Naive thymus-derived CD8-positive, alpha-beta T cell (primary cell): Measurements from ENCODE around the gene BRIP1. TPM values are rescaled to one million over a fixed set of nuclear protein-coding genes. Genes with fewer than 3 reads are reported as not detected.
"Not testable (repeated sequence)": the region's sequence is repeated elsewhere in the genome, so short reads cannot be mapped to it uniquely, and the experiment has no call there.

Experiments
- ATAC-seq, 2 donors: fragments of 150-1000 bp; cut with Tn5 transposase in 1 of 2; sonication (Bioruptor Pico), chemical (Tn5 transposase) in 1 of 2; 1 replicate in 1 of 2; 2 replicates in 1 of 2; pipeline ENCODE4 v1.10.0; 2021; ENCODE audit warnings: mild to moderate bottlenecking in 2 of 2, moderate library complexity in 2 of 2
- POLR2A ChIA-PET: fragments of 350-600 bp; sonication (Branson Sonifier 250); formaldehyde crosslinking; loops from one replicate; lab custom pipeline; 2021; ENCODE audit warnings: antibody characterized with exemption; lab: Charles Lee
- DNase-seq, 10 donors: peaks; one replicate each; pipeline versions ENCODE4 v3.0.0 to v3.0.0-alpha.2; 2020 to 2022
- H3K27ac Mint-ChIP-seq, 10 donors: one replicate each; pipeline ENCODE4 v1.8.0; 2020 to 2022; ENCODE audit warnings: mild to moderate bottlenecking in 10 of 10, mixed read lengths in 10 of 10, moderate library complexity in 4 of 10, inconsistent platforms in 1 of 10
- H3K27me3 Mint-ChIP-seq, 5 donors: one replicate each; pipeline ENCODE4 v1.8.0; 2021 to 2022; ENCODE audit warnings: mixed read lengths in 5 of 5
- H3K36me3 Mint-ChIP-seq, 3 donors: one replicate each; pipeline ENCODE4 v1.8.0; 2020 to 2022; ENCODE audit warnings: mixed read lengths in 3 of 3, mild to moderate bottlenecking in 2 of 3, inconsistent platforms in 1 of 3
- H3K4me1 Mint-ChIP-seq, 4 donors: one replicate each; pipeline ENCODE4 v1.8.0; 2021 to 2022; ENCODE audit warnings: mixed read lengths in 4 of 4
- H3K4me3 Mint-ChIP-seq, 10 donors: one replicate each; pipeline ENCODE4 v1.8.0; 2020 to 2022; ENCODE audit warnings: mild to moderate bottlenecking in 10 of 10, mixed read lengths in 10 of 10, moderate library complexity in 6 of 10, inconsistent platforms in 1 of 10
- H3K9me3 Mint-ChIP-seq, 9 donors: one replicate each; pipeline ENCODE4 v1.8.0; 2020 to 2022; ENCODE audit warnings: mixed read lengths in 9 of 9, mild to moderate bottlenecking in 3 of 9, inconsistent platforms in 1 of 9, moderate library complexity in 1 of 9
- polyA plus RNA-seq, 3 donors: library from polyadenylated mRNA; unstranded; fragments of 300-500 nt; fragmentation: Illumina TruSeq; gene quantifications; one replicate each; pipeline ENCODE4 v1.2.3, GENCODE V29; 2021
- total RNA-seq, 8 experiments: library from RNA in 2 of 8; stranded (reverse) in 2 of 8; gene quantifications; one replicate each; pipeline ENCODE4 v1.2.3 and lab custom pipeline; 2021 to 2026

The BRIP1 gene
- total and polyA plus RNA-seq, 5 experiments from 2014 or later = 0.46 to 0.77 (median 0.74) TPM; not detected in 1

GRCh38 chr17:61727798-61728197 is 135.5 kb downstream of the BRIP1 start:
- ATAC-seq, DNase-seq, H3K36me3 Mint-ChIP-seq, H3K27me3 Mint-ChIP-seq, H3K4me3 Mint-ChIP-seq, POLR2A ChIA-PET, H3K4me1 Mint-ChIP-seq, H3K27ac Mint-ChIP-seq, H3K9me3 Mint-ChIP-seq: not testable (repeated sequence)

- POLR2A ChIA-PET = no interaction called here
- H3K36me3 Mint-ChIP-seq = peaks cover 0 to 2% (median 0%) of the 10 kb centered on the region in 3 donors
- no peaks in the 10 kb centered on the region for H3K27me3 Mint-ChIP-seq
- no peaks in the 10 kb centered on the region for H3K9me3 Mint-ChIP-seq
- H3K27ac Mint-ChIP-seq = no peak overlapping the region
- no peak for ATAC-seq
- no peak for DNase-seq
- H3K4me1 Mint-ChIP-seq = peaks cover 0 to 3% (median 0%) of the 10 kb centered on the region in 4 donors
- no peak overlapping the region for H3K4me3 Mint-ChIP-seq
Observed at GRCh38 chr17:61726977-61727376, 136.4 kb downstream of the BRIP1 start.

- DNase-seq (no peak), ATAC-seq (no peak)
- POLR2A ChIA-PET = no interaction called here
- Mint-ChIP-seq H3K36me3 (peaks cover 0 to 5% (median 0%) of the 10 kb centered on the region in 3 donors), H3K4me1 (peaks cover 0 to 3% (median 0%) of the 10 kb centered on the region in 4 donors), H3K9me3 (peaks cover 0 to 4% (median 0%) of the 10 kb centered on the region in 9 donors), H3K4me3 (no peak overlapping the region), H3K27me3 (no peaks in the 10 kb centered on the region), H3K27ac (no peak overlapping the region)
Observed at GRCh38 chr17:61724777-61725176, 138.6 kb downstream of the BRIP1 start.

- Mint-ChIP-seq H3K9me3 (peaks cover 0 to 9% (median 2%) of the 10 kb centered on the region in 9 donors), H3K4me1 (peaks cover 0 to 3% (median 0%) of the 10 kb centered on the region in 4 donors), H3K4me3 (no peak overlapping the region), H3K27me3 (no peaks in the 10 kb centered on the region), H3K36me3 (peaks cover 0 to 5% (median 0%) of the 10 kb centered on the region in 3 donors), H3K27ac (no peak overlapping the region)
- DNase-seq (no peak), ATAC-seq (no peak)
- POLR2A ChIA-PET = no interaction called here
Observed at GRCh38 chr17:61723914-61724313, 139.4 kb downstream of the BRIP1 start.

GRCh38 chr17:61723183-61723582 is 140.1 kb downstream of the BRIP1 start:
- ATAC-seq (no peak), DNase-seq (no peak)
- H3K36me3 Mint-ChIP-seq = peaks cover 0 to 7% (median 5%) of the 10 kb centered on the region in 3 donors
- peaks cover 0 to 16% (median 6%) of the 10 kb centered on the region in 9 donors for H3K9me3 Mint-ChIP-seq
- POLR2A ChIA-PET = no interaction called here
- no peaks in the 10 kb centered on the region for H3K27me3 Mint-ChIP-seq
- no peaks in the 10 kb centered on the region for H3K4me1 Mint-ChIP-seq
- H3K27ac Mint-ChIP-seq = no peak overlapping the region
- no peak overlapping the region for H3K4me3 Mint-ChIP-seq

- ATAC-seq = no peak
- Mint-ChIP-seq H3K4me1 (no peaks in the 10 kb centered on the region), H3K4me3 (no peak overlapping the region), H3K9me3 (peaks cover 2 to 24% (median 14%) of the 10 kb centered on the region in 9 donors), H3K27ac (no peak overlapping the region), H3K27me3 (no peaks in the 10 kb centered on the region), H3K36me3 (peaks cover 0 to 15% (median 10%) of the 10 kb centered on the region in 3 donors)
- DNase-seq = no peak
- POLR2A ChIA-PET = no interaction called here
Observed at GRCh38 chr17:61722398-61722797, 140.9 kb downstream of the BRIP1 start.

- H3K4me3 Mint-ChIP-seq = no peak overlapping the region
- peaks cover 0 to 26% (median 10%) of the 10 kb centered on the region in 3 donors for H3K36me3 Mint-ChIP-seq
- no peaks in the 10 kb centered on the region for H3K27me3 Mint-ChIP-seq
- H3K4me1 Mint-ChIP-seq = no peaks in the 10 kb centered on the region
- H3K9me3 Mint-ChIP-seq = peaks cover 2 to 43% (median 17%) of the 10 kb centered on the region in 9 donors
- ATAC-seq (no peak), DNase-seq (no peak)
- POLR2A ChIA-PET = no interaction called here
- no peak overlapping the region for H3K27ac Mint-ChIP-seq
Observed at GRCh38 chr17:61720016-61720795, 143.1 kb downstream of the BRIP1 start.

GRCh38 chr17:61719220-61719619 is 144.1 kb downstream of the BRIP1 start:
- DNase-seq, H3K27me3 Mint-ChIP-seq, H3K4me1 Mint-ChIP-seq, H3K27ac Mint-ChIP-seq, H3K4me3 Mint-ChIP-seq, ATAC-seq, POLR2A ChIA-PET: not testable (repeated sequence)
- H3K9me3 Mint-ChIP-seq = peaks cover 3 to 43% (median 17%) of the 10 kb centered on the region in 9 donors
- peaks cover 0 to 26% (median 10%) of the 10 kb centered on the region in 3 donors for H3K36me3 Mint-ChIP-seq

- Mint-ChIP-seq H3K27me3 (no peaks in the 10 kb centered on the region), H3K27ac (no peak overlapping the region), H3K4me3 (no peak overlapping the region), H3K4me1 (no peaks in the 10 kb centered on the region), H3K9me3 (peaks cover 3 to 43% (median 17%) of the 10 kb centered on the region in 9 donors), H3K36me3 (peaks cover 0 to 26% (median 10%) of the 10 kb centered on the region in 3 donors)
- POLR2A ChIA-PET = no interaction called here
- ATAC-seq (no peak), DNase-seq (no peak)
Observed at GRCh38 chr17:61718022-61718421, 145.3 kb downstream of the BRIP1 start.

- H3K4me3 Mint-ChIP-seq = no peak overlapping the region
- H3K9me3 Mint-ChIP-seq = peaks cover 3 to 43% (median 17%) of the 10 kb centered on the region in 9 donors
- H3K27ac Mint-ChIP-seq = no peak overlapping the region
- no peak for ATAC-seq
- H3K4me1 Mint-ChIP-seq = no peaks in the 10 kb centered on the region
- H3K36me3 Mint-ChIP-seq = peaks cover 0 to 26% (median 9%) of the 10 kb centered on the region in 3 donors
- POLR2A ChIA-PET = no interaction called here
- no peaks in the 10 kb centered on the region for H3K27me3 Mint-ChIP-seq
- DNase-seq = no peak
Observed at GRCh38 chr17:61717352-61717751, 146.0 kb downstream of the BRIP1 start.

GRCh38 chr17:61716225-61716829 is 147.0 kb downstream of the BRIP1 start:
- ATAC-seq (no peak), DNase-seq (no peak)
- POLR2A ChIA-PET = no interaction called here
- no peak overlapping the region for H3K27ac Mint-ChIP-seq
- peaks cover 0 to 27% (median 8%) of the 10 kb centered on the region in 3 donors for H3K36me3 Mint-ChIP-seq
- H3K4me1 Mint-ChIP-seq = no peaks in the 10 kb centered on the region
- no peak overlapping the region for H3K4me3 Mint-ChIP-seq
- no peaks in the 10 kb centered on the region for H3K27me3 Mint-ChIP-seq
- peaks cover 3 to 43% (median 17%) of the 10 kb centered on the region in 9 donors for H3K9me3 Mint-ChIP-seq

GRCh38 chr17:61715348-61715747 is 148.0 kb downstream of the BRIP1 start:
- Mint-ChIP-seq H3K4me3 (no peak overlapping the region), H3K36me3 (peaks cover 0 to 30% (median 13%) of the 10 kb centered on the region in 3 donors), H3K4me1 (no peaks in the 10 kb centered on the region), H3K27ac (no peak overlapping the region), H3K9me3 (peaks cover 3 to 43% (median 17%) of the 10 kb centered on the region in 9 donors), H3K27me3 (no peaks in the 10 kb centered on the region)
- POLR2A ChIA-PET = no interaction called here
- ATAC-seq (no peak), DNase-seq (no peak)

- Mint-ChIP-seq H3K27ac (no peak overlapping the region), H3K9me3 (peaks cover 3 to 38% (median 17%) of the 10 kb centered on the region in 9 donors), H3K36me3 (peaks cover 0 to 30% (median 9%) of the 10 kb centered on the region in 3 donors), H3K4me3 (no peak overlapping the region), H3K27me3 (no peaks in the 10 kb centered on the region), H3K4me1 (no peaks in the 10 kb centered on the region)
- ATAC-seq (no peak), DNase-seq (no peak)
- POLR2A ChIA-PET = no interaction called here
Observed at GRCh38 chr17:61714300-61714699, 149.0 kb downstream of the BRIP1 start.
